Upper lobe of left lung (tissue), 6 donors: ENCODE results near the gene ARMC6. TPM values are rescaled to one million over a fixed set of nuclear protein-coding genes. Genes with fewer than 3 reads are reported as not detected.

Experiments used
- ATAC-seq, 2 donors: fragments of 200-7000 bp; cut with Tn5 transposase; one replicate each; pipeline ENCODE4 v1.9.1; 2022; ENCODE audit warnings: mild to moderate bottlenecking in 2 of 2, moderate library complexity in 2 of 2; ENCODE audit not compliant: low FRiP score in 2 of 2
- DNase-seq, 2 donors: peaks; one replicate each; pipeline ENCODE4 v3.0.0-alpha.2; 2019 to 2020
- H3K27ac ChIP-seq, 4 donors: fragments of 200-600 bp; sonication (generic); one replicate each; pipeline ENCODE4 v1.5.1; 2016 to 2019
- H3K27me3 ChIP-seq, 4 donors: fragments of 200-600 bp; sonication (generic); one replicate each; pipeline ENCODE4 v1.5.1; 2017 to 2019
- H3K36me3 ChIP-seq, 4 donors: fragments of 200-600 bp; sonication (generic); one replicate each; pipeline ENCODE4 v1.5.1; 2016 to 2019
- H3K4me1 ChIP-seq, 4 donors: fragments of 200-600 bp; sonication (generic); one replicate each; pipeline ENCODE4 v1.5.1; 2018 to 2019
- H3K4me3 ChIP-seq, 4 donors: fragments of 200-600 bp; sonication (generic); one replicate each; pipeline ENCODE4 v1.5.1; 2017 to 2019; ENCODE audit warnings: mild to moderate bottlenecking in 2 of 4, moderate library complexity in 1 of 4
- H3K9me3 ChIP-seq, 4 donors: fragments of 200-600 bp; sonication (generic); one replicate each; pipeline ENCODE4 v1.5.1; 2018 to 2019
- CTCF ChIP-seq, 6 experiments: fragments of 450-650 bp in 4 of 6; fragments of 200-600 bp in 2 of 6; sonication (generic) in 2 of 6; IDR thresholded peaks; one replicate each; pipeline ENCODE4 v1.5.1; 2016 to 2019; ENCODE audit warnings: antibody characterized with exemption in 6 of 6
- EP300 ChIP-seq, 4 donors: sonication (generic); formaldehyde crosslinking; IDR thresholded peaks; one replicate each; pipeline ENCODE4 v1.5.1; 2017; ENCODE audit warnings: antibody characterized with exemption in 4 of 4, control low read depth in 2 of 4
- POLR2A ChIP-seq, 4 donors: fragments of 450-650 bp; IDR thresholded peaks; one replicate each; pipeline ENCODE4 v1.5.1; 2016 to 2017; ENCODE audit warnings: antibody characterized with exemption in 4 of 4, mild to moderate bottlenecking in 2 of 4
- POLR2AphosphoS5 ChIP-seq, 2 donors: sonication (generic); formaldehyde crosslinking; IDR thresholded peaks; one replicate each; pipeline ENCODE4 v1.5.1; 2017; ENCODE audit warnings: antibody characterized with exemption in 2 of 2
- WGBS, 2 donors: methylation state at CpG; one replicate each; pipeline ENCODE4 v1.1.5; 2017 to 2018; 5-methylcytosine and 5-hydroxymethylcytosine counted together
- total RNA-seq, 6 donors: library from RNA; depleted of rRNA in 4 of 6; stranded (reverse); fragments of >200 nt in 4 of 6; gene quantifications; one replicate each; pipeline versions ENCODE4 v1.1.0 to v1.2.1, GENCODE V29; 2016 to 2021
- donor health status: DM: no; HTN: no; CAD: no; lungs with moderate emphysema.
- donor health status: DM: no; HTN: yes; CAD: no; lungs with severe emphysema.

The ARMC6 gene
- total RNA-seq, 6 donors from 2014 or later, result 14.1 to 46.5 (median 26.8) TPM

GRCh38 chr19:19032420-19033175, 805 bp upstream of the ARMC6 start:
- DNase-seq (peak in 1 of 2 donors; percentile 91), ATAC-seq (peak; percentile 75 to 79)
- peak overlapping the region; percentile 76 to 97 (median 88) for H3K4me3 ChIP-seq
- H3K36me3 ChIP-seq, result peaks cover 15 to 38% (median 29%) of the 10 kb centered on the region in 4 donors
- H3K4me1 ChIP-seq, result peaks cover 19 to 34% (median 24%) of the 10 kb centered on the region in 4 donors
- peak overlapping the region; percentile 93 to 97 (median 96) for H3K27ac ChIP-seq
- H3K9me3 ChIP-seq, result no peaks in the 10 kb centered on the region
- no peaks in the 10 kb centered on the region for H3K27me3 ChIP-seq
- no peak for TF ChIP-seq CTCF (IDR thresholded peaks at IDR 0.05)
- TF ChIP-seq POLR2AphosphoS5 (IDR thresholded peaks at IDR 0.05), result peak; percentile 19 to 33
- 1 to 3% methylated on average over 18 to 31 of the region's 31 CpGs for WGBS, 2 donors

GRCh38 chr19:19033176-19033425, 302 bp upstream of the ARMC6 start:
- DNase-seq, result no peak
- TF ChIP-seq POLR2AphosphoS5 (IDR thresholded peaks at IDR 0.05) (no peak), POLR2A (IDR thresholded peaks at IDR 0.05) (no peak), EP300 (IDR thresholded peaks at IDR 0.05) (no peak), CTCF (IDR thresholded peaks at IDR 0.05) (no peak)
- no peak for ATAC-seq

GRCh38 chr19:19034204-19034624, 811 bp downstream of the ARMC6 start:
- peak in 1 of 2 donors; percentile 79 for DNase-seq
- peak; percentile 56 to 83 for ATAC-seq

More at GRCh38 chr19:19033176-19033425, 302 bp upstream of the ARMC6 start:
- Histone ChIP-seq H3K36me3 (peaks cover 13 to 36% (median 24%) of the 10 kb centered on the region in 4 donors), H3K4me3 (peak overlapping the region; percentile 76 to 97 (median 88)), H3K27me3 (no peaks in the 10 kb centered on the region), H3K27ac (peak overlapping the region; percentile 93 to 97 (median 96)), H3K9me3 (no peaks in the 10 kb centered on the region), H3K4me1 (peaks cover 19 to 34% (median 24%) of the 10 kb centered on the region in 4 donors)
- 0% methylated on average over 3 of the region's 32 CpGs; no CpG with 5 or more reads in 1 of the 2 donors for WGBS, 2 donors

GRCh38 chr19:19039901-19040300, 6.5 kb downstream of the ARMC6 start:
- H3K9me3 ChIP-seq, result no peaks in the 10 kb centered on the region
- H3K36me3 ChIP-seq, result peaks cover 8 to 27% (median 17%) of the 10 kb centered on the region in 4 donors
- 65 to 71% methylated on average over 2 to 4 of the region's 4 CpGs for WGBS, 2 donors
- H3K27me3 ChIP-seq, result no peaks in the 10 kb centered on the region
- no peak for TF ChIP-seq EP300 (IDR thresholded peaks at IDR 0.05)
- TF ChIP-seq CTCF (IDR thresholded peaks at IDR 0.05), result no peak
- no peak for TF ChIP-seq POLR2A (IDR thresholded peaks at IDR 0.05)
- no peak for TF ChIP-seq POLR2AphosphoS5 (IDR thresholded peaks at IDR 0.05)
- ATAC-seq (no peak), DNase-seq (no peak)
- no peak overlapping the region for H3K4me3 ChIP-seq
- H3K27ac ChIP-seq, result peak overlapping the region in 1 of 4 donors; percentile 73
- peaks cover 5 to 19% (median 11%) of the 10 kb centered on the region in 4 donors for H3K4me1 ChIP-seq

More at GRCh38 chr19:19034204-19034624, 811 bp downstream of the ARMC6 start:
- Histone ChIP-seq H3K9me3 (no peaks in the 10 kb centered on the region), H3K27ac (peak overlapping the region; percentile 93 to 97 (median 96)), H3K36me3 (peaks cover 6 to 25% (median 14%) of the 10 kb centered on the region in 4 donors), H3K4me1 (peaks cover 19 to 34% (median 24%) of the 10 kb centered on the region in 4 donors), H3K27me3 (no peaks in the 10 kb centered on the region), H3K4me3 (peak overlapping the region; percentile 76 to 97 (median 88))
- no peak for TF ChIP-seq CTCF (IDR thresholded peaks at IDR 0.05)
- peak in 1 of 4 donors; percentile 23 for TF ChIP-seq POLR2A (IDR thresholded peaks at IDR 0.05)
- WGBS, 2 donors, result 8 to 11% methylated on average over 10 of the region's 10 CpGs
